Muscle of back (tissue), 11 donors: ENCODE measurements around the gene ZDHHC7. TPM values are rescaled to one million over a fixed set of nuclear protein-coding genes. Genes with fewer than 3 reads are reported as not detected.

Experiments used
- DNase-seq, 3 donors: peaks; one replicate each; pipeline versions ENCODE4 v3.0.0 to v3.0.0-alpha.2; 2013
- polyA plus RNA-seq, 10 donors: library from polyadenylated mRNA; unstranded; fragments of 120-200 nt; gene quantifications; one replicate each; pipeline ENCODE4 v1.2.1, GENCODE V29; 2013; ENCODE audit not compliant: insufficient read length in 10 of 10

The ZDHHC7 gene
- polyA plus RNA-seq, 10 donors, result 30.4 to 46.7 (median 39.5) TPM

GRCh38 chr16:84924331-84925091, 86.8 kb downstream of the ZDHHC7 start:
- peak in 2 of 3 donors; percentile 75 to 92 for DNase-seq

Other genes starting within 250 kb of the ZDHHC7 start
- gene CRISPLD2, start 191.6 kb downstream of the ZDHHC7 start, polyA plus RNA-seq, result 1 to 10 TPM; 4.1 to 8.8 (median 6.8) TPM
- gene KIAA0513, start 16.3 kb upstream of the ZDHHC7 start, polyA plus RNA-seq, result 1 to 10 TPM; 1.7 to 3.9 (median 2.5) TPM
- not detected for gene CIBAR2, start 100.9 kb upstream of the ZDHHC7 start, polyA plus RNA-seq